ENCODE data around the gene FARS2.

DNA sequence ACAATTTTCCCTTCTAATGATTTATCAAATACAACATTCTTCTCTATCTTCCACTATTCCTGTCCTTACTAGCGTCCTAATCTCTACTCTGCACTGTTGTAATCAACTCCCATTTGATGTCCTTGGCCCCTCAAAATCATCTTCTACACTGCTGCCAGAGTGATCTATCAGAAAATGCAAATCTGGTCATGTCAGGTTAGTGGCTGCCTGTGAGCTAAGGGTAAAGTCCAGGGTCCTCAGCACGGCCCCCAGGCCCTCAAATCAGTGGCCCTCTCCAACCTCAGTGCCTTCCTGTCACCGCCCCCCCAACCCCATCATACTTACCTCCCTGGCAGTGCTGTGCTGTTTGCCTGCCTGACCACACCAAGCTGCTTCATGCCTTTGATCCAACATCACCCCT lies 4.4 kb upstream of the FARS2 start:
- TF ChIP-seq, protein P1, sequence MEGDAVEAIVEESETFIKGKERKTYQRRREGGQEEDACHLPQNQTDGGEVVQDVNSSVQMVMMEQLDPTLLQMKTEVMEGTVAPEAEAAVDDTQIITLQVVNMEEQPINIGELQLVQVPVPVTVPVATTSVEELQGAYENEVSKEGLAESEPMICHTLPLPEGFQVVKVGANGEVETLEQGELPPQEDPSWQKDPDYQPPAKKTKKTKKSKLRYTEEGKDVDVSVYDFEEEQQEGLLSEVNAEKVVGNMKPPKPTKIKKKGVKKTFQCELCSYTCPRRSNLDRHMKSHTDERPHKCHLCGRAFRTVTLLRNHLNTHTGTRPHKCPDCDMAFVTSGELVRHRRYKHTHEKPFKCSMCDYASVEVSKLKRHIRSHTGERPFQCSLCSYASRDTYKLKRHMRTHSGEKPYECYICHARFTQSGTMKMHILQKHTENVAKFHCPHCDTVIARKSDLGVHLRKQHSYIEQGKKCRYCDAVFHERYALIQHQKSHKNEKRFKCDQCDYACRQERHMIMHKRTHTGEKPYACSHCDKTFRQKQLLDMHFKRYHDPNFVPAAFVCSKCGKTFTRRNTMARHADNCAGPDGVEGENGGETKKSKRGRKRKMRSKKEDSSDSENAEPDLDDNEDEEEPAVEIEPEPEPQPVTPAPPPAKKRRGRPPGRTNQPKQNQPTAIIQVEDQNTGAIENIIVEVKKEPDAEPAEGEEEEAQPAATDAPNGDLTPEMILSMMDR (conservative IDR thresholded peaks at IDR 0.05 in 1 of 2, IDR thresholded peaks at IDR 0.05 in 1 of 2; ENCODE audit: low read depth in 1 of 2, low read length in 2 of 2), result no peak
- TF ChIP-seq EZH2 (IDR thresholded peaks at IDR 0.05; ENCODE audit: low read length, missing control alignments), result no peak

Data from fibroblast of lung (primary cell).